ENCODE measurements around the gene MCFD2.

MCFD2 gene

DNA sequence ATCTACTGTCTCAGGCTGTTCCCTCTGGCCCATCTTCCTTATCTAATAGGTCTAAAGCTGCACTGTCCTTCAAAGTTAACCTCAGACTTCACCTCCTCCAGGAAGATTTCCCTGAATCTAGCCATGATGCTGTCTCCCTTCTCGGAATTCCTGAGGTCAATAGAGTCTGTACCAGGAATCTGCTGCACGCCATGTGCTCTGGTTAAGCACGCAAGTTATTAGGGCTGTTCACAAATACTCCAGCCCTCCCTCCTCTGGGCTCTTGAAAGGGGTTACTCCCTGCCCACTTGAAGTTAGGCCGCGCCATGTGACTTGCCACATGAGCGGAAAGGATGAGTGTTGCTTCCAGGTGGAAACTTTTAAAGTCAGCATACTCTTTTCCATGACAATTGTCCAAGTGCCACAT, 43.6 kb downstream of the MCFD2 start:
- DNase-seq = no peak

DNA sequence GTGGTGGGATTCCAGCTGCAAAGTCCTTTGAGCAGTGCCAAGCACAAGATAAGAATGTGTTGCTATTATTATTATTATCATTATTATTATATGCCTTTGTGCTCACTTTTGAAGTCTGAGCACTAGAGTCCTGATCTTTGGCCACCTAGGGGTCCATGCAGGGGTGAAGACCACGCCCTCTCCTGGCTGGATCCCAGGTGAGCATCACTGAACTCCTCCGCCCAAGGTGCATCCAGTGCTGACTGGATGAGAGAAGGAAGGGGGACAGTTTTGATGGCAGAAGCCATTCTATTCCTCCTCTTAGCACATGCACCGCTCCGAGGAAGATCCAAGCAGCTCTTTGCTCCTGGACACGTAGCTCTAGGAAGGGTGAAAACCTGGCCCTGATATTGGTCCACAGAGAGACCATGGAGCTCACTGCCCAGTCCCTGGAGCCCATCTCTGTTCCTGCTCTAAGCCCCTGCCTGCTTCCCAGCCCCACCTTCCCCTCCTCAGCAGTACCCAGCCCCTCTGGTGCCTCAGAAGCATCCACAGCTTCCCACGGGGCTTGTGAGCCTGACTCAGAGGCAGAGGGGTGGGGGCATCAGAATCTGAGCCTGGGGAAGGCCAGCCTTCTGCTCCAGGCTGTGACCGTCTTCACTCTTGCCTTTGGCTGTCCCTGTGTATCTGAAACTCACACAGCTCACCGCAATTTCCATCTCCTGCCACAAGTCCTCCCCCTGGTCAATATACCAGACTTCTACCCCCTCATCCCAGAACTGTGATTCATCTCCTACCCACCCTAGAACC, 45.4 kb downstream of the MCFD2 start:
- no peak for DNase-seq

DNA sequence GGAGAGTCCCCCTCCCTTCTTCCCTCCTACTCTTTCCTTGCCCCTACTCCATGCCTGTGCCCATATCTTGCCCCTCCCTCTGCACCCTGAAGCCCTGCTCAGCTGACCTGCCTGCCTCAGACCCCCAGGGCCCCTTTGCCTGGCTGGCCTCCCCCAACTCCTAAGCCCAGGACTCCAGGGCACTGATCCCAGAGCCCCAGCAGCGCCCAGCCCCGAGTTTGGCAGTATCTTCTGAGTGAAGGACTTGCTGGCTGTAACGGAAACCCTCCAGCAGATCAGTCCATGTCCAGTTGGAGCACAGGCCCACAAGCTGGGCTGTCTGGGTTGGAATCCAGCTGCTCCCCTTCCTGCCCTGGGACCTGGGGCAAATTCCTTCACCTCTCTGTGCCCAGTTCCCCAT, 46.0 kb downstream of the MCFD2 start:
- DNase-seq = no peak

DNA sequence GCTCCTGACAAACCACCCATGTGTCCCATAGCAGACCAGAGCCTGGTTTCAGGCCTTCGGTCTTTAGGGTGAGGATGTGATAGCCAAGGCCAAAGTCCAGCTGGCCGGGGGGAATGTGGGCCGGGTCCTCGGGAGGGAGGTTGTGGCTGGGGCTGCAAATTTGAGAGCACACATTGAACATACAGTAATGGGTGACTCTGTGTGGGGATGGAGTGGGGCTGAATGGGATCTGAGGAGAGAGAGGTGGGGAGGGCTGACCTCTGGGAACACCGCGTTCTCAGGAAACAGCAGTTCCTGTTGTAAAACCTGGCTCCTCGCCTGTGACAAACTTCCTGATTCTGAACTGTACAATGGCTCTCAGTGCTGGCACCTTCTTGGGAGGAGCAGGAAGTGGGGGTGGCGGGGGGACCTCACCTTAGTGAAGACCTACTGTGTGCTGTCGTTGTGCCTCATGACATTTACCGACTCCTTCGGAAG, 48.8 kb downstream of the MCFD2 start:
- DNase-seq = no peak

DNA sequence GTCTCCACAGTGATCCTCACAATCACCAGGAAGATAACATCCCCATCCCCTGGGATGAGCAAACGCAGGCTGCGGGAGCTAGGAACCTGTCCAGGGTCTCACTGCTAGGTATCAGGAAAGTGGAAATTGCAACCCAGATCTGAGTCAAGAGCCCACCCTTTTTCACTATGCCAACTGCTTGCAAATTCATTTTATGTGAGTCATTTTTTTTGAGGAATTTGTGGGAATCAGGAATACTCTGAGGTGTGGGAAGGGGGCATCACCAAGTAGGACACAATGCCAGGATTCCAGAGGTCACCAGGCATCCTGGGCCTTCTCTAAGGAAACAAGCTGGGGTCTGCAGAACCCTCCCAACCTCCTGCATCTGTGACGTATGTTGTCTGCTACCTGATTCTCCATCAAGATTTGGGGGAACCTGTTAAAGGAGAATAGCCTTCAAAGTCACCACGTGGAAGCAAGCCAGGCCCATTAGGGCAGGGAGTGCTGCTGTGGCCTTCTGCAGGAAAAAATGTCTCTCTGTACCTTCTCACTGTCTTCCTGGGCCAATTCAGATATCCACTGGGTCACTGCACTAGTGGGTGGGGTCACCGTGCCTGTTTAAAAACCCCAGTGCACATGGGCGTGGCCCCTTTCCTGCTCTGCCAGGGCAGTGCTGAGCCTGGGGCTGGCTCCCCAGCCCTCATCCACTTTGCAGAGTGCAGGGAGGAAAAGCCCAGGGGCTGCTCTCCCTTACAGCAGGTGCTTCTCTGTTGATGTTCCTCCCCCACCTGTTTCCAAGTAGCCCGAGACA, 50.2 kb downstream of the MCFD2 start:
- DNase-seq = no peak

DNA sequence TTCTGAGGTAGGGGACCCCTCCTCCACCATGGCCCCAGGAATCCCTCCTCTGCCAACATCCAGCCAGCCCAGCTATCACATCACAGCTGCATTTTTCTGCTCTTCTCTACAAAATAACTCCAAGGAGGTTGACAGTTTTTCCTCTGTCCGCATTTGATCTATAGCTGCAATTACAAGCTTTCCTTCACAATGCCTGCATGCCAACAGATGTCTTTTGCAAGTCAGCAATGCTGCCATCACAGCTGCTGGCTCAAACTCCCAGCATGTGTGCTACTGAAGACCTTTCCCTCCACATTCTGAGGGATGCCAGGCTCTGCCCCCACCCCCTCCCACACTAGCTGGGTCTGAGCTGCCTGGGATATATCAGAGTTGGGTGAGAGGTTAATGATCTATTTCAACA, 51.7 kb downstream of the MCFD2 start:
- DNase-seq = no peak

DNA sequence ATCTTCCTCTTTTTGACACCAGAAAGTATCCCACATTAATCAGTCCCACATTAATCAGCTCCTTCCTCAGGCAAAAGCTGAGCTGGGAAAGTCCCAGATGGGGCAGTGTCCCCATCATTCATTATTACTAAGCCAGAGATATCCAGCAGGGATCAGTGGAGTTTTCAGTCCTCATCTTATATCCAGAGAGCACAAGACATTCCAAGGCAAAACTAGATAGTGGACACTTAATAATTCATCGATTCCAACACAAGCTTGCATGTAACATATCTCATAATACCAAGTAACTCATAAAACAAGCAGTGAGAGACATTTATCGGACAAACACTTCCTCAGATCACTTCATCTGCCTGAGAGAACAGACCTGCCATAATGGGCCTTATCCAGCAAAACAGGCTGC, 53.1 kb downstream of the MCFD2 start:
- no peak for DNase-seq

DNA sequence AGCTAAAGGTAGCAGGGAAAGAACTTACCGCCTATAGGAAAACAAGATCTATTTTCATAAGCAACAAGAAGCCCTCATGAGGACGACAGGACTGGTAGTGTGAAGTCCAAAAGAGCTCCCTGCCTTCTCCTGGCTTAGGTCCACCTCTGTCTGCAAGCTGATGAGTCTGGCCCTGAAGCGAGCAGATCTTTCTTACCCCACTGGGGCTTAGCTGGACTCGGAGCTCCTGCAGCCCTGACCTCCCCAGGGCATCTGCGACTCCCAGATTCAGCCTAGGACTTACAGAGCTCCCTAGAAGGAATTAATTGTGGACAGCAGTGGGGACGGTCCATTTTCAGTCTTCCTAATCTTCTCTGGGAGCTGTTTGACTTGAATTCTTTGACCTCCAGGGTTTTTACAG, 53.7 kb downstream of the MCFD2 start:
- no peak for DNase-seq

DNA sequence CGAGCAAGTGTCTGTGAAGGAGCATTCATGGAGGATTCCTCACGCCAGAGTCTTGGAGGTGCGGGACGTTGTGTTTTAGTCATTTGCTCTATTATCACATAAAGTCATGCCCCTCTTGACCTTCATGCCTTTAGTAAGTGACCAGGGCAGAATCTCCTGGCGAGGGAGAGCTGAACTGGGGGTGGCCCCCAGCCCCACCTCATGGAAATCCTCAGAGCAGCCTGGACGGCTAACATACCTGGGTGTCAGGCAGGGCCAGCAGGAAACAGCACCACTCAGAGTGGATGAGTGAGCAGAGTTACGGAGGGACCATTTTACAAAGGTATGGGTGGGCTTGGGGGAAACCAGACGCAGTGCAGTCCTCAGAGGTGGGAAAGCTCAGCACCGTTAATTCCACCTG, 56.1 kb downstream of the MCFD2 start:
- no peak for DNase-seq

DNA sequence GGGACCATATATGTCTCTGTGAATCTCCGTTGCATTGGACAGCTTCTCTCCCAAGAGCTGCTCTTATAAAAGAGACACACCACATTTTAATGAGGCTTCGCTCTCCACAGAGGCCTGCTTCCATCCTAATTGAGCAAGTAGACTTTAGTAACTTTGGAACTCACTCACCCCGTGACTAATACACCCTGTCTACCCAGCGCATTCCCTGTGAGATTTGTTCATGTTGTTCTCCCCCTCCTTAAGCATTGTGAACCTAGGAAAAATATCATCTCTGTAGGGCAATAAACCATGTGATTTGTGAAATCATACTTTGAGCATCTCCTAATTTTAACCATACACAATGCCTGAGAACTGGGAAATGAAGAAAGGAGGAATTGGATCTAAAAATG, 56.9 kb downstream of the MCFD2 start:
- DNase-seq = no peak

DNA sequence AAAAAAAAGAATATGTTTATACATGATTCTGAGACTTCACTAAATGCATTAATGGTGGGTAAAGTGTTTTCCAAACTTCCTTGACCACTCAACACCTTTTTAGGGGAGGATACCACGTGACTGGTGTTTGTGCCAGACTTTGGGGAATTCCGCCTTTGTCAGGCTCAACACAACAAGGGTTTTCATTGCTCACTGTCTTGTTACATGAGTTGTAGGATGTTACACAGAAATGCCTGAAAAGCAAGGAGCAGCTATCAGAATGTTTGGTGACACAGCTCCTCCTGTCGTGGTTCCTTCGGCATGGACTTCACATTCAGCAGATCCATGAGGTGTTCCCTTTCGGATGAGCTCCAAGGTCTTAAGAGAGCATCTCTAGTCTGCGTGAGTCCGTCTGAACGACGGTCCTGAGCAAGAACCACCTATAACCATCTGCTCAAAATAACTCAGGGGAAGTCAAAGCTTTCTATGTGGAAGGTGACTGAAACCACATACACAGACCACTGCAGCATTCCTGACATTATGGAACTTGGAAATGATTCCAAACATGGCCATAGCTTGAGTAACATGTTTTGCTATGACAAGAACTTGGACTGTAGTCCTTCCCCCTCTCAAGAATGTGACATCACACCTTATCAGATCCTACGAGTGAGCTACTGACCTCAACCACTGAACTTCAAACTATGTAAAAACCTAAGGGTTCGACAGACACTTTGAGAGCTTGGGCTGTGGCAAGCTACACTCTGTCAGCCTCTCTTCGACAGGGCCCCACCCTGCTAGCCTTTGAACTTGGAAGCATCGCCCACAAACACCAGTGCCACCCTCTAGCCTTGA, 57.5 kb downstream of the MCFD2 start:
- DNase-seq = no peak

DNA sequence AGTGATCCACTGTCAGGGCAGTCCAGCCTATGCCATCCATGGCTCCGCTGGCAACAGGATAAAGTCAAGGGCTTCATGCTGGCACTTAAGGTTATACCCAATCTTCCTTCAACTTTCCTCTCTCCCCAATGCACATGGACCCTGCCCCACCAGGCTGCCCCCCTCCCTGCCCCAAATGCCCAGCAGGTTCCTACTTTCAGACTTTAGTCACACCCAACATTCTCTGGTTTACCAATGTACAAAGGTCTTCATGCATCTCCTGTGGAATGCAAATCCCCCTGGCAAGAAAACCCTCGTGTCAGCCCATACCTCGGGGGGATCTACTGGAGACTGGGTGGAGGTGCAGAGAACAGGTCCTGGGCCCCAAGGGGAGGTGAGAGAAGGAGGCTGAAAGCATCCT, 59.3 kb downstream of the MCFD2 start:
- DNase-seq = no peak

DNA sequence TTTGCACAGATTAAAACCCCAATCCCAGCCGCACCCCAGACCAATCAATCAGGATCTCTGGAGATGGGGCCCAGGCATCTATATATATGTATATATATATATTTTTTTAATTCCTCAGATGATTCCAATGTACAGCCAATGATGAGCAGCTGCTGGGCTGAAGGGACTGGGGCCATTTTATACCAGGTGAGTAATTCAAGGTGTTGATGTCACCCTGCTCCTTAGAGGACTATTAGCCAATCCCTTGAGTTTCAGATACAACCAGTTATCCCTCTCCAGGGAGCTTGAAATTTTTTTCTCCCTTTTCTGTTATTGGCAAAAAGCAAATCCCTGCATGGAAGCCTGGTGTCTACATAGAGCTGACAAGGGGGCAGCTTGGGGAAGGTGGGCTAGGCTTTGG, 59.8 kb downstream of the MCFD2 start:
- DNase-seq = no peak

DNA sequence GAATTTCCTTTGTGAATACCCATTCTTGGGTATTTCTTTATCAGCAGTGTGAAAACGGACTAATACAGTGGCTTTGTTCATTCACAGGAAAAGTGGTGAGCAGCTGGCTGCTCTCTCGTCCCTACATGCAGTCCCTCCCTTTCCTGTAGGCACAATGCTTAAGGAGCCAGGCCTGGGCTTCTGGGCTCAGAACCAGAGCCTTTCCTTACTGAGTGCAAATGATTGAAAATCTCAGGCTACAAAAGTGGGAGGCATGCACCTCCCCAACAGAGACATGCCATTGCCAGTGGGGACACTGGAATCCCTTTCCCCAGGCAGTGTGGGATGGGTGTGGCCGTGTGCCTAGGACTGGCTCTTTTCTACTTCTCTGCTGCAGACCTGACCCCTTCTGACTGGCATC, 61.3 kb downstream of the MCFD2 start:
- DNase-seq = no peak

DNA sequence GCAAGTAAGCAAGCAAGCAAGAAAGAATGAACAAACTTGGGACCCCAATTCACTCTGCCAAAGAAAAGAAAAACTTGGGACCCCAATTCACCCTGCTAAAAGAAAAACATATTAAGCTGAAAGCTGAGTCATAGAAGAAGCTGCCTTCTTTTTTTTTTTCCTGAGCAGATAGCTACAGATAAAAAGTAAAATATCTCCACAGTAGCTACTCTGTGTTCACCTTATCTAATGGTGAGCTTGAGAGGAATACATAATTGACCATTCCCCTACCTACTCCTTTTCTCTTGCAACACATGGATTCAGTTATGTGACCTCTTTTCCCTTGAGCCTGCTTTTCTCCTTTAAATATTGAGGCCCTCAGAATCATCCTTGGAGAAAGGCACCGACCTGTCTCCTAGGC, 63.0 kb downstream of the MCFD2 start:
- DNase-seq = no peak

DNA sequence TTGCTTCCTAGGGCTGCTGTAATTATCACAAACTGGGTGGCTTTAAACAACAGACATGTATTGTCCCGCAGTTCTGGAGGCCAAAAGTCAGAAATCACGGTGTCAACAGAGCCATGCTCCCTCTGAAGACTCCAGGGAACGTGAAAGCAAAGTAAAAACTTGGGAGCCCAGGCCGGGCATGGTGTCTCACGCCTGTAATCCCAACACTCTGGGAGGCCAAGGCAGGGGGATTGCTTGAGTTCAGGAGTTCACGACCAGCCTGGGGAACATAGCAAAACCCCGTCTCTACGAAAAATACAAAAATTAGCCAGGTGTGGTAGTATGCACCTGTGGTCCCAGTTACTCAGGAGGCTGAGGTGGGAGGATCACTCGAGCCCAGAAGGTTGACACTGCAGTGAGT, 63.5 kb downstream of the MCFD2 start:
- no peak for DNase-seq
